ENCODE results near the gene CDH2.

The CDH2 gene

DNA sequence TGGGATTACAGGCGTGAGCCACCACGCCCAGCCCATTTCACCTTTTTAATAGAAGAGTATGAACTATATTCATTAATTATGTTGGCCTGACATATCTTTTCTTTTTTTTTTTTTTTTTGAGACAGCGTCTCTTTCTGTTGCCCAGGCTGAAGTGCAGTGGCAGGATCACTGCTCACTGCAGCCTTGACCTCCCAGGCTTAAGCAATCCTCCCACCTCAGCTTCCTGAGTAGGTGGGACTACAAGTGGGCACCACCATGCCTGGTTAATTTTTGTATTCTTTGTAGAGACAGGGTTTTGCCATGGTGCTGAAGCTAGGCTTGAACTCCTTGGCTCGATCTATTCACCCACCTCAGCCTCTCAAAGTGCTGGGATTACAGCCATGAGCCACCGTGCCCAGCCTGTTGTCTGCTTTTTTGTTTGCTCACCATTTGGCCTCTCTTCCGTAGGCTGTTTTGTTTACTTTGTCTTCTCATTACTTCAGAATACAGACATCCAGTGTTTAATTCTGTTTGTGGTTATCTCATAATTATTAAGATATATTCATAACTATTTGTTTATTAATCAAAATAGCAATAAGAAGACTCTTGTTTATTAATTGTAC, 16.3 kb upstream of the CDH2 start:
- H3K36me3 ChIP-seq (ENCODE audit: low read length): no peaks in the 10 kb centered on the region
- H3K79me2 ChIP-seq (ENCODE audit: insufficient read depth, low read length): no peaks in the 10 kb centered on the region
- H3K27me3 ChIP-seq (ENCODE audit: low read length): no peaks in the 10 kb centered on the region
- no peaks in the 10 kb centered on the region for H4K20me1 ChIP-seq (ENCODE audit: low read depth, low read length)
- no peak overlapping the region for H3K9ac ChIP-seq (ENCODE audit: low read length)
- no peaks in the 10 kb centered on the region for H3K9me2 ChIP-seq (replicated peaks; ENCODE audit: insufficient read depth, low read length)
- H3K27ac ChIP-seq (ENCODE audit: low read depth, low read length): no peak overlapping the region
- no peaks in the 10 kb centered on the region for H3K9me3 ChIP-seq (ENCODE audit: insufficient read depth, low read length)
- H3F3A ChIP-seq (ENCODE audit: insufficient read depth): no peaks in the 10 kb centered on the region
- no peak overlapping the region for H2AFZ ChIP-seq (ENCODE audit: low read depth, low read length, severe bottlenecking)
- H3K4me2 ChIP-seq (ENCODE audit: low read depth, low read length, poor library complexity, severe bottlenecking): no peak overlapping the region
- TF ChIP-seq EZH2phosphoT487 (conservative IDR thresholded peaks at IDR 0.05; ENCODE audit: low read length): no peak
- TF ChIP-seq, protein P1, sequence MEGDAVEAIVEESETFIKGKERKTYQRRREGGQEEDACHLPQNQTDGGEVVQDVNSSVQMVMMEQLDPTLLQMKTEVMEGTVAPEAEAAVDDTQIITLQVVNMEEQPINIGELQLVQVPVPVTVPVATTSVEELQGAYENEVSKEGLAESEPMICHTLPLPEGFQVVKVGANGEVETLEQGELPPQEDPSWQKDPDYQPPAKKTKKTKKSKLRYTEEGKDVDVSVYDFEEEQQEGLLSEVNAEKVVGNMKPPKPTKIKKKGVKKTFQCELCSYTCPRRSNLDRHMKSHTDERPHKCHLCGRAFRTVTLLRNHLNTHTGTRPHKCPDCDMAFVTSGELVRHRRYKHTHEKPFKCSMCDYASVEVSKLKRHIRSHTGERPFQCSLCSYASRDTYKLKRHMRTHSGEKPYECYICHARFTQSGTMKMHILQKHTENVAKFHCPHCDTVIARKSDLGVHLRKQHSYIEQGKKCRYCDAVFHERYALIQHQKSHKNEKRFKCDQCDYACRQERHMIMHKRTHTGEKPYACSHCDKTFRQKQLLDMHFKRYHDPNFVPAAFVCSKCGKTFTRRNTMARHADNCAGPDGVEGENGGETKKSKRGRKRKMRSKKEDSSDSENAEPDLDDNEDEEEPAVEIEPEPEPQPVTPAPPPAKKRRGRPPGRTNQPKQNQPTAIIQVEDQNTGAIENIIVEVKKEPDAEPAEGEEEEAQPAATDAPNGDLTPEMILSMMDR (IDR thresholded peaks at IDR 0.05; ENCODE audit: insufficient read depth, low read length, poor library complexity, severe bottlenecking): no peak
- no peak overlapping the region for H3K4me3 ChIP-seq (ENCODE audit: insufficient read depth, low read length, poor library complexity, severe bottlenecking)

DNA sequence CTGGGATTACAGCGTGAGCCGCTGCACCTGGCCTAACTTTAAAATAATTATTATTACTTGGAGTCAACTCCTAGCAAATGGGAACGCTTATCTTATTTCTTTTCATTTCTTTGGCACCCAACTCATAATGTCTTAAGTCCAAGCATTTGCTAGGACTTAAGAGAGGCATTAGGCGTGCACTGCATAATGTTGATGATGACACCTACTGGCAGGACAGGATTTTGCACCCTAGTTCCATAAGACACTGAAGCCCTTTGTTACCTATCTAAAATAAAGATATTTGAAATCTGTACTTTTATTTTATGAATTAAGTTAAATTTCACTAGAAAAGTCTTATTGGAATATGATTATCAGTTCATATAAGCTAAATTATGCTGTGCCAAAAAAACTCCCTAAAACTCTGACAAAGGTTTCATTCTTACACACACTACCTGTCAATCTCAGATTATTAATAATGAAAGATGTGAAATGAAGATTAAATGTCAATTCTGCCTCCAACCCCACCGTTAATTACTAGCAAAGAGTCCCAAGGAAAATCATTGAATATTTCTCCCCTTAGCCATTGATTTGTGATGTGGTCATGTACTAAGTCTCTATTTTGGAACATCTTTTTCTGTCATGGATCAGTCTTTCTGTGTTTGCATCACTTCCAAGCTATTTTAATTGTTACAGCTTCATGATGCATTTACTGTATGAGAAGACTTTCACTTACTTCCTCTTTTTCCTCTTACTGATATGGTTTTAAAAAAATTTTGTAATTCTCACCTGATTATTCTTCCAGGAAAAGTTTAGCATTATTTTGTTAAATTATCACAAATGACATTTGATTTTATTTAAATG, 12.7 kb upstream of the CDH2 start:
- H3K9me3 ChIP-seq (ENCODE audit: insufficient read depth, low read length): no peaks in the 10 kb centered on the region
- H2AFZ ChIP-seq (ENCODE audit: low read depth, low read length, severe bottlenecking): no peak overlapping the region
- no peak overlapping the region for H3K27ac ChIP-seq (ENCODE audit: low read depth, low read length)
- H3F3A ChIP-seq (ENCODE audit: insufficient read depth): no peaks in the 10 kb centered on the region
- no peaks in the 10 kb centered on the region for H3K36me3 ChIP-seq (ENCODE audit: low read length)
- no peak overlapping the region for H3K4me3 ChIP-seq (ENCODE audit: insufficient read depth, low read length, poor library complexity, severe bottlenecking)
- H3K9ac ChIP-seq (ENCODE audit: low read length): no peak overlapping the region
- H3K4me2 ChIP-seq (ENCODE audit: low read depth, low read length, poor library complexity, severe bottlenecking): no peak overlapping the region
- TF ChIP-seq, protein P1 (IDR thresholded peaks at IDR 0.05; ENCODE audit: insufficient read depth, low read length, poor library complexity, severe bottlenecking): peak; percentile 96
- TF ChIP-seq EZH2phosphoT487 (conservative IDR thresholded peaks at IDR 0.05; ENCODE audit: low read length): no peak
- no peaks in the 10 kb centered on the region for H3K27me3 ChIP-seq (ENCODE audit: low read length)
- H3K79me2 ChIP-seq (ENCODE audit: insufficient read depth, low read length): no peaks in the 10 kb centered on the region
- no peaks in the 10 kb centered on the region for H4K20me1 ChIP-seq (ENCODE audit: low read depth, low read length)
- no peaks in the 10 kb centered on the region for H3K9me2 ChIP-seq (replicated peaks; ENCODE audit: insufficient read depth, low read length)

DNA sequence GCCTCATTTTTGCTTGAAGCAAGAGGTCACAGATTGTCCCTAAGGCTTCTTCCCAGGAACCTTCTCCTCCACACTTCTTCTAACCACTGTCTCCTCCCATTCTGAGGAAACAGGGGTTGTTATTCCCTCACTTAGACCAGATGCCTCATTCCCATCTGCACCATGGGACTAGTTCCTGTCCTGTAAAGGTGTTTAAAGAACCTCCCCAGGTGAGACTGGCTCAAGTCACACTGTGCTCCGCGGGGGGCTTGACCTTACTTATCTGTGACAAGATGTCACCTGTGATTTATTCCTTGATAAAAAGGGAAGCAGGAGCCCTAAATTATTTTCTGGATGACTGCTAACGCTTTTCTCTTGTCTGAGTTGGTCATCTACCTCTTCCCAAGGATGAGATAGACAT, 8.2 kb upstream of the CDH2 start:
- H3K4me3 ChIP-seq (ENCODE audit: insufficient read depth, low read length, poor library complexity, severe bottlenecking): no peak overlapping the region
- no peaks in the 10 kb centered on the region for H3F3A ChIP-seq (ENCODE audit: insufficient read depth)
- H3K27me3 ChIP-seq (ENCODE audit: low read length): no peaks in the 10 kb centered on the region
- H3K9me3 ChIP-seq (ENCODE audit: insufficient read depth, low read length): no peaks in the 10 kb centered on the region
- H4K20me1 ChIP-seq (ENCODE audit: low read depth, low read length): no peaks in the 10 kb centered on the region
- no peak overlapping the region for H2AFZ ChIP-seq (ENCODE audit: low read depth, low read length, severe bottlenecking)
- no peak overlapping the region for H3K27ac ChIP-seq (ENCODE audit: low read depth, low read length)
- H3K9ac ChIP-seq (ENCODE audit: low read length): no peak overlapping the region
- no peaks in the 10 kb centered on the region for H3K36me3 ChIP-seq (ENCODE audit: low read length)
- no peaks in the 10 kb centered on the region for H3K79me2 ChIP-seq (ENCODE audit: insufficient read depth, low read length)
- H3K4me2 ChIP-seq (ENCODE audit: low read depth, low read length, poor library complexity, severe bottlenecking): no peak overlapping the region
- TF ChIP-seq EZH2phosphoT487 (conservative IDR thresholded peaks at IDR 0.05; ENCODE audit: low read length): no peak
- TF ChIP-seq, protein P1 (IDR thresholded peaks at IDR 0.05; ENCODE audit: insufficient read depth, low read length, poor library complexity, severe bottlenecking): no peak
- H3K9me2 ChIP-seq (replicated peaks; ENCODE audit: insufficient read depth, low read length): no peaks in the 10 kb centered on the region
